RWPE1 (cell line): Measurements from ENCODE around the gene APOA5.

Experiments used
- CTCF ChIA-PET: fragments of 350-600 bp; sonication (Branson Sonifier 250); formaldehyde crosslinking; extraction: SDS; loops from one replicate; lab custom pipeline; 2021; lab: Yijun Ruan, JAX
- POLR2A ChIA-PET: fragments of 400-600 bp; formaldehyde crosslinking; extraction: SDS; loops from one replicate; lab custom pipeline; 2020; ENCODE audit warnings: antibody characterized with exemption; ENCODE audit not compliant: low non-redundant PET; lab: Yijun Ruan, JAX
- DNase-seq: peaks from one replicate; pipeline ENCODE4 v3.0.0; 2012; ENCODE audit warnings: low spot score
- H3K27ac ChIP-seq: fragments of 450-650 bp; 2 replicates; pipeline ENCODE4 v1.5.1; 2017
- TF ChIP-seq, protein P1 (sequence below): fragments of 450-650 bp; conservative IDR thresholded peaks from 2 replicates; pipeline ENCODE4 v1.5.1; 2017; ENCODE audit warnings: low read depth, mild to moderate bottlenecking

The APOA5 gene

GRCh38 chr11:116832350-116833290 lies 40.9 kb upstream of the APOA5 start:
- ChIA-PET CTCF (interaction anchor here (0.6 to 0.7 kb wide), 3 partner anchors 272 to 394 kb away, joined by 3 read pairs; no protein-coding TSS in a partner anchor), POLR2A (no interaction called here)
- no peak for DNase-seq
- TF ChIP-seq, protein P1, sequence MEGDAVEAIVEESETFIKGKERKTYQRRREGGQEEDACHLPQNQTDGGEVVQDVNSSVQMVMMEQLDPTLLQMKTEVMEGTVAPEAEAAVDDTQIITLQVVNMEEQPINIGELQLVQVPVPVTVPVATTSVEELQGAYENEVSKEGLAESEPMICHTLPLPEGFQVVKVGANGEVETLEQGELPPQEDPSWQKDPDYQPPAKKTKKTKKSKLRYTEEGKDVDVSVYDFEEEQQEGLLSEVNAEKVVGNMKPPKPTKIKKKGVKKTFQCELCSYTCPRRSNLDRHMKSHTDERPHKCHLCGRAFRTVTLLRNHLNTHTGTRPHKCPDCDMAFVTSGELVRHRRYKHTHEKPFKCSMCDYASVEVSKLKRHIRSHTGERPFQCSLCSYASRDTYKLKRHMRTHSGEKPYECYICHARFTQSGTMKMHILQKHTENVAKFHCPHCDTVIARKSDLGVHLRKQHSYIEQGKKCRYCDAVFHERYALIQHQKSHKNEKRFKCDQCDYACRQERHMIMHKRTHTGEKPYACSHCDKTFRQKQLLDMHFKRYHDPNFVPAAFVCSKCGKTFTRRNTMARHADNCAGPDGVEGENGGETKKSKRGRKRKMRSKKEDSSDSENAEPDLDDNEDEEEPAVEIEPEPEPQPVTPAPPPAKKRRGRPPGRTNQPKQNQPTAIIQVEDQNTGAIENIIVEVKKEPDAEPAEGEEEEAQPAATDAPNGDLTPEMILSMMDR = no peak
- no peak overlapping the region for H3K27ac ChIP-seq

DNA sequence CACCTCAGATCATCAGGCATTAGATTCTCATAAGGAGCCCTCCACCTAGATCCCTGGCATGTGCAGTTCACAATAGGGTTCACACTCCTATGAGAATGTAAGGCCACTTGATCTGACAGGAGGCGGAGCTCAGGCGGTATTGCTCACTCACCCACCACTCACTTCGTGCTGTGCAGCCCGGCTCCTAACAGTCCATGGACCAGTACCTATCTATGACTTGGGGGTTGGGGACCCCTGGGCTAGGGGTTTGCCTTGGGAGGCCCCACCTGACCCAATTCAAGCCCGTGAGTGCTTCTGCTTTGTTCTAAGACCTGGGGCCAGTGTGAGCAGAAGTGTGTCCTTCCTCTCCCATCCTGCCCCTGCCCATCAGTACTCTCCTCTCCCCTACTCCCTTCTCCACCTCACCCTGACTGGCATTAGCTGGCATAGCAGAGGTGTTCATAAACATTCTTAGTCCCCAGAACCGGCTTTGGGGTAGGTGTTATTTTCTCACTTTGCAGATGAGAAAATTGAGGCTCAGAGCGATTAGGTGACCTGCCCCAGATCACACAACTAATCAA lies 40.2 kb upstream of the APOA5 start:
- DNase-seq = no peak
- CTCF ChIA-PET = no interaction called here
- POLR2A ChIA-PET = no interaction called here

GRCh38 chr11:116830184-116830912 lies 38.7 kb upstream of the APOA5 start:
- POLR2A ChIA-PET = no interaction called here
- DNase-seq = no peak
- TF ChIP-seq, protein P1 = no peak
- no peak overlapping the region for H3K27ac ChIP-seq
- CTCF ChIA-PET = interaction anchor here (0.6 kb wide), 1 partner anchor 37 kb away, joined by 3 read pairs; no protein-coding TSS in a partner anchor

More for the DNA sequence above, 40.2 kb upstream of the APOA5 start:
- H3K27ac ChIP-seq = no peak overlapping the region
- TF ChIP-seq, protein P1 = no peak

GRCh38 chr11:116829525-116830183 lies 38.0 kb upstream of the APOA5 start, which contains the start of gene APOC3:
Gene APOC3, plus strand, starts transcription at chr11:116829907. Its CDS starts 676 bp downstream, at chr11:116830583.
- CTCF ChIA-PET = interaction anchor here (0.6 kb wide), 1 partner anchor 36 kb away, joined by 3 read pairs; no protein-coding TSS in a partner anchor
- TF ChIP-seq, protein P1 = no peak
- no peak for DNase-seq
- H3K27ac ChIP-seq = no peak within 1 kb of the TSS
- POLR2A ChIA-PET = no interaction called here

DNA sequence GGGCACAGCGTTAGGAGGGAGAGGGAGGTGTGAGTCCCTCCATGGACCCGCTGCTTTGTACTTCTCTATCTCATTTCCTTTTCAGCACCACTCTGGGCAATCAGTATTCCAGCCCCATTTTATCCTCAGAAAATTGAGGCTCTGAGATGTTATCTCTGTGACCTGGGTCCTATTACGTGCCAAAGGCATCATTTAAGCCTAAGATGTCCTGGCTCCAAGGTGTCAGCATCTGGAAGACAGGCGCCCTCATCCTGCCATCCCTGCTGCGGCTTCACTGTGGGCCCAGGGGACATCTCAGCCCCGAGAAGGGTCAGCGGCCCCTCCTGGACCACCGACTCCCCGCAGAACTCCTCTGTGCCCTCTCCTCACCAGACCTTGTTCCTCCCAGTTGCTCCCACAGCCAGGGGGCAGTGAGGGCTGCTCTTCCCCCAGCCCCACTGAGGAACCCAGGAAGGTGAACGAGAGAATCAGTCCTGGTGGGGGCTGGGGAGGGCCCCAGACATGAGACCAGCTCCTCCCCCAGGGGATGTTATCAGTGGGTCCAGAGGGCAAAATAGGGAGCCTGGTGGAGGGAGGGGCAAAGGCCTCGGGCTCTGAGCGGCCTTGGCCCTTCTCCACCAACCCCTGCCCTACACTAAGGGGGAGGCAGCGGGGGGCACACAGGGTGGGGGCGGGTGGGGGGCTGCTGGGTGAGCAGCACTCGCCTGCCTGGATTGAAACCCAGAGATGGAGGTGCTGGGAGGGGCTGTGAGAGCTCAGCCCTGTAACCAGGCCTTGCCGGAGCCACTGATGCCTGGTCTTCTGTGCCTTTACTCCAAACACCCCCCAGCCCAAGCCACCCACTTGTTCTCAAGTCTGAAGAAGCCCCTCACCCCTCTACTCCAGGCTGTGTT lies 37.2 kb upstream of the APOA5 start:
- POLR2A ChIA-PET = no interaction called here
- CTCF ChIA-PET = no interaction called here
- no peak for DNase-seq
- no peak overlapping the region for H3K27ac ChIP-seq
- TF ChIP-seq, protein P1 = no peak
